HEK293 (cell line): ENCODE data around the gene FKBP10.

Experiments used
- CTCF ChIA-PET: fragments of 350-600 bp; formaldehyde crosslinking; extraction: SDS; loops from one replicate; lab custom pipeline; 2021; ENCODE audit warnings: antibody characterized with exemption; lab: Yijun Ruan, JAX
- POLR2A ChIA-PET: fragments of 300-600 bp; formaldehyde crosslinking; extraction: SDS; loops from one replicate; lab custom pipeline; 2020; ENCODE audit warnings: antibody characterized with exemption, inconsistent platforms; lab: Yijun Ruan, JAX
- H3K27ac ChIP-seq: fragments of 200-500 bp; sonication (Bioruptor generic); 2 replicates; pipeline ENCODE4 v1.5.1; 2014; ENCODE audit warnings: low read depth, low read length, control low read depth, inconsistent platforms; ENCODE audit errors: extremely low read depth
- H3K36me3 ChIP-seq, 2 experiments: fragments of 200-500 bp in 1 of 2; sonication (Bioruptor generic) in 1 of 2; 1 replicate in 1 of 2; 2 replicates in 1 of 2; pipeline ENCODE4 v1.5.1; 2014 to 2017; ENCODE audit warnings: inconsistent platforms in 2 of 2, low read length in 2 of 2; ENCODE audit not compliant: control insufficient read depth in 2 of 2, insufficient read depth in 1 of 2
- H3K4me1 ChIP-seq: fragments of 200-500 bp; sonication (Bioruptor generic); 2 replicates; pipeline ENCODE4 v1.5.1; 2014; ENCODE audit warnings: mild to moderate bottlenecking, low read length, inconsistent platforms; ENCODE audit not compliant: control insufficient read depth, insufficient read depth
- H3K4me3 ChIP-seq: 2 replicates; pipeline ENCODE4 v1.5.1; 2011; ENCODE audit warnings: low read depth, mild to moderate bottlenecking, control low read depth, low read length, moderate library complexity
- H3K9me3 ChIP-seq: fragments of 200-500 bp; sonication (Bioruptor generic); 2 replicates; pipeline ENCODE4 v1.5.1; 2014; ENCODE audit warnings: low read depth, low read length, inconsistent platforms; ENCODE audit not compliant: control insufficient read depth, insufficient read depth
- IKZF3 ChIP-seq: fragments of 450-650 bp; IDR thresholded peaks from 2 replicates; pipeline ENCODE4 v1.5.0; 2018; ENCODE audit warnings: missing biosample characterization, mild to moderate bottlenecking, missing genetic modification characterization, moderate library complexity
- PRDM10 ChIP-seq: fragments of 450-650 bp; formaldehyde crosslinking; IDR thresholded peaks from 2 replicates; pipeline ENCODE4 v1.5.1; 2016; ENCODE audit warnings: missing biosample characterization, missing genetic modification characterization
- WT1 ChIP-seq: fragments of 450-650 bp; formaldehyde crosslinking; IDR thresholded peaks from 2 replicates; pipeline ENCODE4 v1.5.1; 2016; ENCODE audit warnings: missing biosample characterization, missing genetic modification characterization
- ZBTB48 ChIP-seq: fragments of 450-650 bp; formaldehyde crosslinking; IDR thresholded peaks from 2 replicates; pipeline ENCODE4 v1.5.1; 2016; ENCODE audit warnings: missing biosample characterization, missing genetic modification characterization
- ZBTB8A ChIP-seq: fragments of 450-650 bp; formaldehyde crosslinking; IDR thresholded peaks from 2 replicates; pipeline ENCODE4 v1.5.1; 2016; ENCODE audit warnings: missing biosample characterization, missing genetic modification characterization
- ZNF133 ChIP-seq: fragments of 450-650 bp; formaldehyde crosslinking; IDR thresholded peaks from 2 replicates; pipeline ENCODE4 v1.5.1; 2016; ENCODE audit warnings: missing biosample characterization, missing genetic modification characterization
- ZNF214 ChIP-seq: fragments of 450-650 bp; formaldehyde crosslinking; IDR thresholded peaks from 2 replicates; pipeline ENCODE4 v1.5.1; 2017; ENCODE audit warnings: missing biosample characterization, mild to moderate bottlenecking, missing genetic modification characterization, borderline replicate concordance
- ZNF223 ChIP-seq: fragments of 450-650 bp; formaldehyde crosslinking; IDR thresholded peaks from 2 replicates; pipeline ENCODE4 v1.5.1; 2016; ENCODE audit warnings: missing biosample characterization, missing genetic modification characterization
- ZNF24 ChIP-seq: fragments of 450-650 bp; formaldehyde crosslinking; IDR thresholded peaks from 2 replicates; pipeline ENCODE4 v1.5.1; 2016; ENCODE audit warnings: missing biosample characterization, missing genetic modification characterization
- ZNF335 ChIP-seq: fragments of 450-650 bp; formaldehyde crosslinking; conservative IDR thresholded peaks from 2 replicates; pipeline ENCODE4 v1.5.1; 2016; ENCODE audit warnings: missing biosample characterization, missing genetic modification characterization
- ZNF513 ChIP-seq: fragments of 450-650 bp; IDR thresholded peaks from 2 replicates; pipeline ENCODE4 v1.5.1; 2018; ENCODE audit warnings: missing biosample characterization, missing genetic modification characterization
- ZNF518A ChIP-seq: fragments of 450-650 bp; formaldehyde crosslinking; conservative IDR thresholded peaks from 2 replicates; pipeline ENCODE4 v1.5.1; 2016; ENCODE audit warnings: low read depth, missing biosample characterization, missing genetic modification characterization
- ZNF624 ChIP-seq: fragments of 450-650 bp; formaldehyde crosslinking; IDR thresholded peaks from 2 replicates; pipeline ENCODE4 v1.5.1; 2017; ENCODE audit warnings: missing biosample characterization, missing genetic modification characterization
- ZNF660 ChIP-seq: fragments of 450-650 bp; IDR thresholded peaks from 2 replicates; pipeline ENCODE4 v1.5.1; 2018; ENCODE audit warnings: missing biosample characterization, mild to moderate bottlenecking, missing genetic modification characterization
- TF ChIP-seq, protein P1 (sequence below): fragments of 450-650 bp; IDR thresholded peaks from 2 replicates; pipeline ENCODE4 v1.5.1; 2018; ENCODE audit warnings: missing biosample characterization, mild to moderate bottlenecking, missing genetic modification characterization
- TF ChIP-seq, protein P2 (sequence below): fragments of 450-650 bp; formaldehyde crosslinking; IDR thresholded peaks from 2 replicates; pipeline ENCODE4 v1.5.1; 2016; ENCODE audit warnings: missing biosample characterization, missing genetic modification characterization
- TF ChIP-seq, protein P3 (sequence below): fragments of 450-650 bp; formaldehyde crosslinking; IDR thresholded peaks from 2 replicates; pipeline ENCODE4 v1.5.1; 2016; ENCODE audit warnings: missing biosample characterization, missing genetic modification characterization
- TF ChIP-seq, protein P4 (sequence below): fragments of 450-650 bp; formaldehyde crosslinking; IDR thresholded peaks from 2 replicates; pipeline ENCODE4 v1.5.1; 2016; ENCODE audit warnings: missing biosample characterization, missing genetic modification characterization

Gene FKBP10

DNA sequence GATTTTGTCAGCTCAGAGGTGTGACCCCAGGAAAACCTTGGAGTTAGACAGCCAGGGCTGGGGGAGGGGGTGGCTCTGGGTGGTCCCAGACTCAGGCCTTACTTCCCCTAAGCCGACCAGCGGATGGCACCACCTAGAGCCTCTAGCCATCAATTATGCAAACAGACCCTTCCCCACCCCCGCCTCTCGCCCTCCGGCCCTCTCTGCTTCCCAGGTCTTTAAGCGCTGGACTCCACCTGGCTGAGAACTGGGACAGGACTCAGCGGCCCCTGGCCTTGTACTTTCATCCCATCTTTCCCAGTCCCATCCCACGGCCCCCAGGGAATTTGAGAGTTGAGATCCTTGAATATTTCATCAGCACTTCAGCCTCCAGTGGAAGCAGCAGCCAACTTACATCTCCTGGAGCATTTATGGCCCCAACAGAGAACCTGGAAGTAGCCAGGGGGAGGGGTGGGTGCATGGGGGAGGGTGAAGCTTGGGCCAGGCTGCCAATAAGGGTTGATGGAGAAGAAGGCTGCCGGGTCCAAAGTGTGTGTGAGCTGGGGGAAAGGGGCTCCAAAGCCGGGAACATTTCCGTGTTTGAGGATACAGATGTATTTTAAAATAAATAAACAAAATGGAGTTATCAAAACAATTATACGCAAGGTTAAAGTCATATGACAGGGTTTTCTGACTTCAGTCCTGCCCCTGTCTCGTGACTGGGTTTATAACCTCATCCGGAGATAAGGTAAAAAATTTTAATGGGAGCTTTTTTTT, 18.8 kb upstream of the FKBP10 start (continued):
- TF ChIP-seq, protein P1, sequence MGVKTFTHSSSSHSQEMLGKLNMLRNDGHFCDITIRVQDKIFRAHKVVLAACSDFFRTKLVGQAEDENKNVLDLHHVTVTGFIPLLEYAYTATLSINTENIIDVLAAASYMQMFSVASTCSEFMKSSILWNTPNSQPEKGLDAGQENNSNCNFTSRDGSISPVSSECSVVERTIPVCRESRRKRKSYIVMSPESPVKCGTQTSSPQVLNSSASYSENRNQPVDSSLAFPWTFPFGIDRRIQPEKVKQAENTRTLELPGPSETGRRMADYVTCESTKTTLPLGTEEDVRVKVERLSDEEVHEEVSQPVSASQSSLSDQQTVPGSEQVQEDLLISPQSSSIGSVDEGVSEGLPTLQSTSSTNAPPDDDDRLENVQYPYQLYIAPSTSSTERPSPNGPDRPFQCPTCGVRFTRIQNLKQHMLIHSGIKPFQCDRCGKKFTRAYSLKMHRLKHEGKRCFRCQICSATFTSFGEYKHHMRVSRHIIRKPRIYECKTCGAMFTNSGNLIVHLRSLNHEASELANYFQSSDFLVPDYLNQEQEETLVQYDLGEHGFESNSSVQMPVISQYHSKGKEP (tag by site-specific recombination): peak; percentile 32; the same call in 1 of the 2 replicates
- TF ChIP-seq PRDM10 (peak; percentile 77), IKZF3 (tag by site-specific recombination) (peak; percentile 88), ZNF133 (tag by site-specific recombination) (no peak), ZNF24 (tag by site-specific recombination) (peak; percentile 65; the same call in 1 of the 2 replicates), ZBTB48 (0 out of 2 replicates have a peak, but pooled peaks have one; percentile 16), WT1 (tag by site-specific recombination) (peak; percentile 64; the same call in 1 of the 2 replicates), ZBTB8A (tag by site-specific recombination) (peak; percentile 26; the same call in 1 of the 2 replicates), ZNF513 (tag by site-specific recombination) (0 out of 2 replicates have a peak, but pooled peaks have one; percentile 12)
- TF ChIP-seq, protein P2, sequence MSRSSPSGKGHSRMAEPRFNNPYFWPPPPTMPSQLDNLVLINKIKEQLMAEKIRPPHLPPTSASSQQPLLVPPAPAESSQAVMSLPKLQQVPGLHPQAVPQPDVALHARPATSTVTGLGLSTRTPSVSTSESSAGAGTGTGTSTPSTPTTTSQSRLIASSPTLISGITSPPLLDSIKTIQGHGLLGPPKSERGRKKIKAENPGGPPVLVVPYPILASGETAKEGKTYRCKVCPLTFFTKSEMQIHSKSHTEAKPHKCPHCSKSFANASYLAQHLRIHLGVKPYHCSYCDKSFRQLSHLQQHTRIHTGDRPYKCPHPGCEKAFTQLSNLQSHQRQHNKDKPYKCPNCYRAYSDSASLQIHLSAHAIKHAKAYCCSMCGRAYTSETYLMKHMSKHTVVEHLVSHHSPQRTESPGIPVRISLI (tag by site-specific recombination): peak; percentile 39; the same call in 1 of the 2 replicates
- TF ChIP-seq, protein P3, sequence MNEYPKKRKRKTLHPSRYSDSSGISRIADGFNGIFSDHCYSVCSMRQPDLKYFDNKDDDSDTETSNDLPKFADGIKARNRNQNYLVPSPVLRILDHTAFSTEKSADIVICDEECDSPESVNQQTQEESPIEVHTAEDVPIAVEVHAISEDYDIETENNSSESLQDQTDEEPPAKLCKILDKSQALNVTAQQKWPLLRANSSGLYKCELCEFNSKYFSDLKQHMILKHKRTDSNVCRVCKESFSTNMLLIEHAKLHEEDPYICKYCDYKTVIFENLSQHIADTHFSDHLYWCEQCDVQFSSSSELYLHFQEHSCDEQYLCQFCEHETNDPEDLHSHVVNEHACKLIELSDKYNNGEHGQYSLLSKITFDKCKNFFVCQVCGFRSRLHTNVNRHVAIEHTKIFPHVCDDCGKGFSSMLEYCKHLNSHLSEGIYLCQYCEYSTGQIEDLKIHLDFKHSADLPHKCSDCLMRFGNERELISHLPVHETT (tag by site-specific recombination): peak; percentile 43; the same call in 1 of the 2 replicates
- TF ChIP-seq, protein P4, sequence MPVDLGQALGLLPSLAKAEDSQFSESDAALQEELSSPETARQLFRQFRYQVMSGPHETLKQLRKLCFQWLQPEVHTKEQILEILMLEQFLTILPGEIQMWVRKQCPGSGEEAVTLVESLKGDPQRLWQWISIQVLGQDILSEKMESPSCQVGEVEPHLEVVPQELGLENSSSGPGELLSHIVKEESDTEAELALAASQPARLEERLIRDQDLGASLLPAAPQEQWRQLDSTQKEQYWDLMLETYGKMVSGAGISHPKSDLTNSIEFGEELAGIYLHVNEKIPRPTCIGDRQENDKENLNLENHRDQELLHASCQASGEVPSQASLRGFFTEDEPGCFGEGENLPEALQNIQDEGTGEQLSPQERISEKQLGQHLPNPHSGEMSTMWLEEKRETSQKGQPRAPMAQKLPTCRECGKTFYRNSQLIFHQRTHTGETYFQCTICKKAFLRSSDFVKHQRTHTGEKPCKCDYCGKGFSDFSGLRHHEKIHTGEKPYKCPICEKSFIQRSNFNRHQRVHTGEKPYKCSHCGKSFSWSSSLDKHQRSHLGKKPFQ: 0 out of 2 replicates have a peak, but pooled peaks have one; percentile 2

DNA sequence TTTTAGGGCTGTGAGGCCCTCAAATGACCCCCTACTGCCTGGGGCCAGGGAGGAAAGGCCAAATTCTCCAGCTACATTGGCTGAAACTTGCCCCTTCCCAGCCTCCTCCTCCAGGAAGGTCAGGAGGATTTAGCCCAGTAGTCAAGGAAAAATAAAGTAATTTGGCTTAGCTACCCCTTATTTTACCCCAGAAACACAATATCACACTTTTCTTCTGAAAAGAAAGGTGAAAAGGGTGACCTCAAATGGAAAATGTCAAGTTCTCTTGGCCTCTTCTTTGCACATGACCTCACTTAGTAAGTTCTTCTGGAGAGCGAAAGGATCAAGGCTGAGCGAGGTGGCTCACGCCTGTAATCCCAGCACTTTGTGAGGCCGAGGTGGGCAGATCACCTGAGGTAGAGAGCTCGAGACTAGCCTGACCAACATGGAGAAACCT, 18.2 kb upstream of the FKBP10 start:
- Histone ChIP-seq H3K4me3 (no peak overlapping the region), H3K4me1 (peaks cover 17% of the 10 kb centered on the region), H3K9me3 (no peaks in the 10 kb centered on the region), H3K36me3 (no peaks in the 10 kb centered on the region), H3K27ac (peak overlapping the region; percentile 82)
- ChIA-PET POLR2A (interaction anchor here (1.2 to 5.0 kb wide), 3 partner anchors 9 to 60 kb away, joined by 5 to 38 read pairs (median 5); partner anchors contain the start of genes HAP1 and JUP), CTCF (interaction anchor here (0.6 to 10.6 kb wide), 4 partner anchors 9 to 70 kb away, joined by 3 to 108 read pairs (median 5); partner anchors contain the start of genes JUP, KLHL11 and P3H4)
- TF ChIP-seq ZNF335 (tag by site-specific recombination) (0 out of 2 replicates have a peak, but pooled peaks have one; percentile 38), ZNF223 (tag by site-specific recombination) (no peak), ZNF624 (no peak), ZNF214 (tag by site-specific recombination) (no peak), ZNF518A (tag by site-specific recombination) (no peak), ZNF660 (no peak)
